Nucleus accumbens (tissue), 56 donors: ENCODE measurements around the gene PLET1.

Experiments
- DNase-seq, 56 donors: peaks; one replicate each; lab custom pipeline; 2025; lab: John Stamatoyannopoulos, UW

Gene PLET1, protein sequence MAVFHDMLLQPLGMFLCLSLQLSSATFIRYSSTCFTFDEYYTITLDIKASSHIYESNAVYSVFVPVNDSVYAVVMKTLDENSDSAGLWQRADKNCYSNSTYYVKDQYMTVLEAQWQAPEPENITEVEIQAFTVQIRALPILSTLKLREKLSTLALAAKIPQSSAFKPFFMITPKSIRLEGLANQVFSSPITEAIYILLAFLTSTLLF

DNA sequence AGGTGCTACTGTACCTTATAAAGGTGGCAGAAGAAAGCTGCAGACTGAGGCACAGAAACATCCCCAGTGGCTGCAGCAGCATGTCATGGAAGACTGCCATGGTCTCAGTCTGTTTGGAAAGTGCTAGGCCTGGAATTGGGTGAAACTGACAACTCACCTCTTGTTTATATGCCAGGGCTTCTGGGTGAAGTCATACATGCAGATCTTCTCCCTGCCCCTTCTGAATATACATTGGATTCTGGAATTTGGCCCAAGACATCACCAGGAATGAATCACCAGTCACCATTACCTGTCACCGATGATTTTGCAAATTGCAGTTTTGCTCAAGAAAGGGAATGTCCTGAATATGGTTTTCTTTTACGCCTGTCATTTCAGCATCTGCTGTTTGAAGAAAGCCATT is at the start of gene PLET1:
TSS of gene PLET1 (minus strand) at position 371 of the 400 bp plus-strand sequence. CDS start at position 100, 271 bp downstream.
- no peak for DNase-seq

DNA sequence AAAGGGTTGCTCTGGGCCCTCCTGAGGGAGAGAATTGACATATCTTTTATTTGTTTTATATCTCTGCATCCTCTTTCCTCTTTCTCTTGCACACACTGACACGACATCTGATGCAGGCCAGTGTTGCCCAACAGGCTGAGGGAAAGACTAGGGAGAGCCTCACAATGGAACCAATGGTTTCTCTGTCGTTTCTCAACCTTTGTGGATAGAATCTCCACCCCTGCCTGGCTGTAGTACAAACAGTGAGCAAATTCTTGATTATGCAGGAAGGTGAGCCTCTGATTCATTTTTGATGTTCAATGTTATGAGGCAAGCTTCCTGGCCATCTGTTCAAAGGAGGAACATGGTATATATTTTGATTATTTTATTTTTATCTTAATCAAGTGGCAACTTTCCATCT is 49.8 kb upstream of the PLET1 start:
- DNase-seq: no peak

DNA sequence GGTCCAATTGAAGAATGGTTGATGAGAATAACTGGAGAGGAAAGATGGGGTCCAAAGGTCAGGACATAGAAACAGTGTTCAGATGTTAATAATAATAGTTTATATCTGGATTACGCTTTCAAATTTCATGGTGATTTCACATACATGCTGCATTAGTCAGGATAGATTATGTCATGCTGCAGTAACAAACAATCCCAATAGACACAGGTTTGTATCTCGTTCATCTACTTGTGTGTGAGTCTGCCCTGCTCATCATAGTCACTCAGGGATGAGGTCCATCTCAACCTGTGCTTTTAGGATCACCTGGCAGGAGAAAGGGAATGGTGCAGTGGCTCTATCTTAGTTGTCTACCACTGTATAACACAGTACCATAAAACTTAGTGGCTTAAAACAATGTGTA is 48.0 kb upstream of the PLET1 start:
- no peak for DNase-seq

DNA sequence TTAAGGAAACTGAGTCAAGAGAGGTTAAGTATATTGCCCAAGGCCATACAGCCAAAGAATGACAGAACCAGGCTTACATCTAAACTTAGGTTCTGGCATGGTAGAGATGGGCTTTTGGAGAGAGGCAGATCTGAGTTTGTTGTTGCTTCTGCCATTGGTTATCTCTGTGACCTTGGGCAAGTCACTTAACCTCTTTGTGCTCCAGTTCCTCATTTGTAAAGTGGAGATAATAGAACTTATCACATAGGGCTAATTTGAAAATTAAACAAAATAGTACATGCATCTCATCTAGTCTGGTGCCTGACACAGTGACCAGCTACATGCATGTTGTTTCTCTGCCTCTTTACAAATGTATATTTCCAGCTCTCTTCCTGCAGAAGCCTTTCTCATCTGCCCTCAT is 47.0 kb upstream of the PLET1 start:
- no peak for DNase-seq

DNA sequence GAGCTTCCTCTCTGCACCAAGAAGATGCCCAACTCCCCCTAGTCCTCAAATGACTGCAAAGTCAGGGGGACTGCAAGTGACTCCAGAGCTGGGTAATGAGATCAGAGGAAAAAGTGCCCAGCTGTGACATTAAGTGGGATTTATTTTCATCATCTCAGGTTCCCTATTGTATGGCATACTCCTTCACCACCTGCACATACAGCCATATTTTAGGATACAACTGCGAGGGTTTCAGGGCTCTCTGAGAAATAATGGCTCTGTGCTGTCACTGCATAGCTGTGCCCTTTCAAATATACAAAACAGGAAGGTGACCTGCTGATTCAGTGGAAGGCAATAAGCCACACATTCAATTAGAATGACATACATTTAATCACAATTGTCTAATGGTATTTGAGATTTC is 45.6 kb upstream of the PLET1 start:
- no peak for DNase-seq

DNA sequence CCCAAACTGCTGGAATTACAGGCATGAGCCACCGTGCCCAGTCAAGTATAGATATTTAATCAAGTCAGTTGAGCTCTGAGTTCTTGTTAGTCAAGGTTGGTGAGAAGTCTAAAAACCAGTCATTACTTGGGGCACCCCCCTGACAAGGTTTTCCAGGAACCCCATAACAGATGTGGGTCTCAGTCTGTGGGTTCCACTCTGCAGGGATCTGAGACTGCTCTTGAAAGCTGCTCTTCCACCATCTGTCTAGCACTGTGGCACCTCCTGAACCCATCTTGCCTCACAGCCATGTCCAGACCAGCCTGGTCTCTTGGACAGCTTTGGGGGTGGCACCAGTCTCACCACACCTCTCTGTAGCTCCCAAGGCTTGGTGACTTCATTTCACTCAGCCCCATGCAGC is 44.3 kb upstream of the PLET1 start:
- DNase-seq: no peak

DNA sequence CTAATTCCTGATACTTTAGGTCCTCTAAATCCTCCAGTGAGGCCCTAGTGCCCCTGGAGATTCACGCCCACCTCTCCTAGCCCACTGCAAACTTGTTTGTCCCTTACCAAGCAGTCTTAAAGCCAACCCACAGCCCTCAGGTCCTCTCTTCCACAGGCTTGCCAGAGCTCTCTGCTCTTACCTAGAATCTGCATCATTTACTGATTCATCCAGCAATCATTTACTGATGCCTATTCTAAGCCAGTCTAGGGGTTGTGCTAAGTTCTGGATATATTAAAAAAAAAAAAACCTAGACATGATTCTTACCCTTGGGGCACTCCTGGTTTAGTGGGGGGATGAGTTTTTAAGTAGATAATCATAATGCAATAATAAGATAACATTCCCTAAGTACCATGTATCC is 43.0 kb upstream of the PLET1 start:
- DNase-seq: no peak

DNA sequence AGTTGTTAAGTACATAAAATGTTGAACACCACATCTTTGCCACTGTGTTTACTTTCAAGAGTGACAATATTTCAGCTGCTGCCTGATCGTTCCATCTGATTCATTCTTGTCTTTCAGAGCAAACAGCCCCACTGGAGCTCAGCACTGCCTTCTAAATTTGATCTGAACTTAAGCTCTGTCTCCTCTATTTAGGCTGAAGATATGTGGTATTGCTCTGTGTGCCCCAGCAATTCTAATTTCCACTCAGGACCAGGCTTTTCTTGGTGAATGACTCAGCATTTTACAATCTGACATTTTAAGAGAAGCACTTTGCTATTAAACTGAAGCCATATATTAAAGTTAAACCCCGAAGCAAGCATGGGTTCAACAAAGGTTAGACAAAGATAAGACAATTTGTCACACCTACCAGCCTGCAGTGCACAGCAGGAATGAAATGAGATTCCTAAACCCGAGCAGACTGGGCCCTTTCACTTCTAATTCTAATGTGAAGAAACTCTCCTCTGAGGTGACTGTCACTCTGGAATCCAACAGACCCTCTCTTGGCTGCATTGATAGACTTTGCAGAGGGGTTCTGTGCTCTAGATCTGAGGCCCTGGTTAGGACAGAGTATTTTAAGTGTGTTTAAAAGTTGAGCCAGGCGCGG is 41.7 kb upstream of the PLET1 start:
- no peak for DNase-seq

DNA sequence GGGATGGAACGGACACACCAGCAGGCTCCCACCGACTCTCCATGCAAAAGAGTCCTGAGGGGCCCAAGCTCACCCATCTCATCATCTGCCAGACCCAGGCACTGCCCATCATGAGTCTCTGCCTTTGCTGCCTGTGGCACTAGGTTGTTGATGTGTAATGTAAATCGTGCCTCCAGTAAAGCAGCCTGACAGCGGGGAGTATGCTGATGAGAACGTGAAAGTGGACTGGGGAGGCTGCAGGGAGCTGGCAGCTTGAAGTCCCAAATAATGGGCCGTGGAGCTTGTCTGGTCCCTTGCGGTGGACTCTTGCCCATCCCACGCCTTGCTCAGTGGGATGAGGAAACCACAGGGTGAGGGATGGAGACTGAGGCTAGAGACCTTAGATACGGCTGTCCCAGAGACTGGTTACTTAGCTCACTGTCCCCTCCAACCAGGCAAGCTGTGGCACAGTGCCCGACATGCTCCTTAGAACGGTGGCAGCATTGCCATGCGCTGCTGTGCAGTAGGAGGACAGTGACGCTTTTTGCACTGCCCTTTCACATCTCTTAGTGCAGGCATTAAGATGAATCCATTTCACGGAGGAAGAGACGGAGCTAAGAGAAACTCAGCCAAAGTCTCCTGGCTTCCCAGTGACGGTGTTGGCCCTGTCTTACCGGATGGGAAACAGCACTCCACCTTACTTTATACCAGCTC is 39.6 kb upstream of the PLET1 start:
- peak in 22 of 56 donors; percentile 11 to 60 (median 20) for DNase-seq

DNA sequence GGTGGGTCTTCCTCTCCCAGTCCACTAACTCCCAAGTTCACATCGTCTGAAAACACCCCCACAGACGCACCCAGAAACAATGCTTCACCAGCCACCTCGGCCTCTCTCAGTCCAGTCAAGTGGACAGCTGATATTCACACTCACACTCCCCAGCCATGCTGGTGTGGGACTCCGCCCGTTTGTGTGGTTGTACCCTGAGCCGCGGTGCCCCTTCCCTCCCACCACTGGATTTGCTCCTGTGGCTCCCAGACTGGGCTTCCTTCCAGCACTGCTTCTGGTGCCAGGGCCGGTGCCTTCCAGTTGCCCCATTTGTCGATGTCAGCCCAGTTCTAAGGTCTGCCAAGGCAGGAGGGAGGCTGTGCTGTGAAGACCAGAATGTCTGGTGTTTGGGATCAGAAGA is 37.9 kb upstream of the PLET1 start:
- peak in 15 of 56 donors; percentile 9 to 49 (median 24) for DNase-seq

DNA sequence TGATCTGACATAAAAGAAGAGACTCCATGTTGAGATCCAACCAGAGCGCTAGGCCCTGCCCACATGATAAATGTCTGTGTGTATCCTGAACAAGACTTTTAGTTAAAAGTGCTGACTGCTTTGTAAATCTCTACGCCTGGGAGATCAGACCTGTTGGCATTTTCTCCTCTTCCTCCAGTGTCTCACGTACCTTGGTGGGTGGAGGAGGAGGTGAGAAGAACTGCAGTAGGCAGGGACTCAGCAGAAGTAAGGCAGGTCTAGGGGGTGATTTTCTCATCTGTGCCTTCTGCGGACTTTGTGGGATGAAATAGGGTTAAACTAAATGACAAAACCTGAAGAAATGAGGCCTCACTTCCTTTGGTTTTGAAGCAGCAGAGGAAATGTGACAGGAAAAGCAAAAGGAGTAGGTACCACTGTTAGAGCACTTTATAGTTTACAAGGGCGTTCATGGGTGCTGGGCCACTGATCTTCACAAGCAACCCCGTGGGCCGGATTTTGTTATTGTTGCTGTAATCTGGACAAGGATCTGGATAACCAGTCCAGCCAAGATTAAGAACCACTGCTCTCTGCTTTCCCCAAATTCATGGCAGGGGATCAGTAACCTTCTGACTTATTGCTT is 36.7 kb upstream of the PLET1 start:
- peak in 1 of 56 donors; percentile 12 for DNase-seq

DNA sequence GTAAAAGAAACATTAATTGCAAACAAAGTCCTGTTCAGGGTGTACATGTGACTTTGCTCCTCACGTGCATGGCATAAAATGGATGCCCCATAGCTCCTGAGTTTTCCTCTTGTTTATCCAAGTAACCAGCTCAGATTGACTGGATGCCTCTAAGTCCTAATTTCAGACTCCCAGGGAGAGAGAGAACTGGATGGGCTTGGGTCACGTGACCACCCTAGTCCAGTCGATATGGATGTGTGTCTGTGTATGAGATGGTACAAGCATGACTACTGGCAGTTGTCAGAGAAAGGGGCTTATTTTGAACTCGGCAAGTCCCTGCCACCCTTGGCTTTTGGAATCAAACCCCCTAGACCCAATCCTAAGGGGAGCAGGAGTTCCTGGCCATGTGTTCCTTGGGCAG is 35.4 kb upstream of the PLET1 start:
- DNase-seq: no peak

DNA sequence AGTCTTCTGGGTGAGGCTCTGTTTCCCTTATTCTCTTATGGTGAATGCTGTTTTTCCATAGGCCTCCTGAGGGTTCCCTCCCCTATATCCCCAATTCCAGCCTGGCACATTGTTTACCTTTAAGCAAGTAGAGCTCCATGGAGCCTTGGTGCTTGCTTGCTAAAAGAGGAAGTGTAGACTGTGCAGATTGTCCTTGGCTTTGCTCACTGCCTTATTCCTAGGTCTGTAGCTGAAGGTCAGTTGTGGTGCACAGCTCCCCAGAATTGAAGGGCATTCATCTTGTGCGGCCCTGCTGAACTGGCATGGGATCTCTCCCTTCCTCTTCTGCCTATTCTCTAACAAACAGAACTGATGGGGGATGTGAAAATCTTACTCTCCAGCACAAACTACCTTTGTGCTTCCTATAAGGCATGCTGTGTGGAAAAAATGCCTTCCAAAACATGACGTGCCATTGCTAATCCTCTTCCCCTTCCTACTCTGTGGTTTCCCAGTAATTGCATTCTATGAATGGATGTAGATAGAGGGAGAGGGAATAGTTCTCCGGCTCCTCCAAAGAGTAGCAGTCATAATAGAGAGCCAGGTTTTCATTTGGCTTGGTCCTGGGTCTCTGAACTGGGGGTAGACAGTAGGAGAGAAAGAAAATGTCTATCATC is 34.2 kb upstream of the PLET1 start:
- no peak for DNase-seq

DNA sequence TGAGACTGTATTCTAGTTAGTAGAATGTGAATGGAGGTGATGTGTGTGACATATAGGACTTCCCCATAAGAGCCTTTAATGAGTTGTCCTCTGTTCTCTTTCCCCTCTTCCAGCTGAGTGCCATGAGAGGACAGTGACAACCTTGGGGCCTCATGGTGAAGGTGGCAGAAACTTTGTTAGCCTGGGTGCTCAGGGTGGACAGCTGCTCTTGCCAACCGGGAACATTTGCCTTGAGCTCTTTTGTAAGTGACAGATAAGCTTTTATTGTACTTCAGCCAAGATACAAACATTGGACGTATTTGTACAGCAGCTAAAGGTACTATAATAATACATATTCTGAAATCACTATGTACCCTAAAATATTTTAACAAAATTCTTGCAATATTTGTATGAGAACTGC is 33.0 kb upstream of the PLET1 start:
- DNase-seq: no peak

DNA sequence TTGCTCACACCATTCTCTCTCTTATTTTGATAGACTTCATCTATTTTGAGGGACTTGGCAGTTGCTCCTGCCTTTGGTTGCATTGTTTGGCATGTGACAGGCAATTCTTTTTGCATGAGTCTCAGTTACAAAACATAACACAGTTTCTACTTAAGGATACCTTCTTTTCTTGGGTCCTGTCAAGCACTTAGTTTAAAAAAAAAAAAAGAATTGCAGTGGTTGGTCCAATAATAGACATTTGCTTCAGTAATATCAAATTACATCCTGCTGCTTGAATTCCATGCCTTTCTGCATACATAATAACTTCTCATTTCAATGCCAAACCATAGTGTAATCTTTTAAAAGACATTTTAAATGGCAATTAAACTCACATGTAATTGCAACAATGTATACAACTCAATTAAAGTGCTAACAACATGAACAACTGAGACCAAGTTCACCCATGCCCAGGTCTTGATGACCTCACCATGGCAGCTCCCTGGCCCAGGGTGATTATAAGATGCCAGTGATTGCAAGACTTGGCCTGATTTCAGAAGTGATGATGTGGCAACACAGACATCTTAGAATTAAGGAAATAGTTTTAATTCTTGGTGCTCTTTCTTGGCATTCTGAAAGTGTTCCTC is 32.2 kb upstream of the PLET1 start:
- no peak for DNase-seq

DNA sequence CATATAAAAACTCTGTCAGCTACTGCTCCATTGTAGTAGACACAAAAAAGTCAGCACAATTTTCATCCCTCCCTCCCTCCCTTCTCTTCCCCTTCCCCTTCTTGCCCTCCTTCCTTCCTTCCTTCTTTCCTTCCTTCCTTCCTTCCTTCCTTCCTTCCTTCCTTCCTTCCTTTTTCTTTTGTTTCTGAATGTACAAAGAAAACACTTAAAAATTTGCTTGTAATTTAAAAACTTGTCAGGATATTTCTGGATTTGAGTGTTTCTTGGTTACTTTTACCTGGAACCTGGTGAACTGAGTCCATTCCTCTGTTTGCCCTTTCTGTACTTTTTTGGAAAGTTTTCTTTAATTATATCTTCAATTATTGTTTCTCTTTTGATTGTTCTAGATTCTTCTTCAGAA is 31.5 kb upstream of the PLET1 start:
- DNase-seq: no peak

DNA sequence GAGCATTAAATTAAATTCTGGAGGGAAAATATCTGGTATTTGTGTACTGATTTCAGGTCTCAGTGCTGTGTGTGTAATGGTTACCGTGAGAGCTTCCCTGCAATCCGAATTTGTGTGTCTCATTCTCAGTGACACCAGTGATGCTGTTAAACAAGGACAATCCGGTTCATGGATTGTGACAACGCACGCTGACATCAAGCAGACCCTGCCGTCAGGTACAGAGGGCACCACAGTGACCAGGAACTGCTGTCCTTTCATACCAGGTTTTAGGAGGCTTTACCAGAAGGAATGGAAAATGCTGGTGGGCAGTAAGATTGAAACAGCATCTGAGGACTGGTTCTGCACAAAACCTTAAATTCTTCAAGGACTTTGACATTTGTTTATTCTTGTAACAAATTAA is 30.5 kb upstream of the PLET1 start:
- no peak for DNase-seq

DNA sequence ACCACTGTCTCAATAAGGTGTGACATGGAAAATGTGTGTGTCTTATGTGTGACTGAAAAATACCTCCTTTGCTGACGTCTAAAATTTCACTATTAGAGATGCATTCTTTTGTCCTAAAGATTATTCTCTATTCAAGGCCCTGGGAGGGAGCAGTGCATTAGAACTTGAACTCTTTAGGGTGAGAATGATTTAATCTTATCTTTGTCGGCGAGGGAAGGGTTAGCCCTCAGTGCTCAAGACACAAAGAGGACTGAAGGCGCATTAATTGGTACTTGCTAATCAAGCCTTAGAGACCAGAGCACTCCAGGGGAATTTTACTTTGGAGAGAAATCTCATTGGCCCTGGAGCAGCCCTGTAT is 29.8 kb upstream of the PLET1 start:
- DNase-seq: no peak

DNA sequence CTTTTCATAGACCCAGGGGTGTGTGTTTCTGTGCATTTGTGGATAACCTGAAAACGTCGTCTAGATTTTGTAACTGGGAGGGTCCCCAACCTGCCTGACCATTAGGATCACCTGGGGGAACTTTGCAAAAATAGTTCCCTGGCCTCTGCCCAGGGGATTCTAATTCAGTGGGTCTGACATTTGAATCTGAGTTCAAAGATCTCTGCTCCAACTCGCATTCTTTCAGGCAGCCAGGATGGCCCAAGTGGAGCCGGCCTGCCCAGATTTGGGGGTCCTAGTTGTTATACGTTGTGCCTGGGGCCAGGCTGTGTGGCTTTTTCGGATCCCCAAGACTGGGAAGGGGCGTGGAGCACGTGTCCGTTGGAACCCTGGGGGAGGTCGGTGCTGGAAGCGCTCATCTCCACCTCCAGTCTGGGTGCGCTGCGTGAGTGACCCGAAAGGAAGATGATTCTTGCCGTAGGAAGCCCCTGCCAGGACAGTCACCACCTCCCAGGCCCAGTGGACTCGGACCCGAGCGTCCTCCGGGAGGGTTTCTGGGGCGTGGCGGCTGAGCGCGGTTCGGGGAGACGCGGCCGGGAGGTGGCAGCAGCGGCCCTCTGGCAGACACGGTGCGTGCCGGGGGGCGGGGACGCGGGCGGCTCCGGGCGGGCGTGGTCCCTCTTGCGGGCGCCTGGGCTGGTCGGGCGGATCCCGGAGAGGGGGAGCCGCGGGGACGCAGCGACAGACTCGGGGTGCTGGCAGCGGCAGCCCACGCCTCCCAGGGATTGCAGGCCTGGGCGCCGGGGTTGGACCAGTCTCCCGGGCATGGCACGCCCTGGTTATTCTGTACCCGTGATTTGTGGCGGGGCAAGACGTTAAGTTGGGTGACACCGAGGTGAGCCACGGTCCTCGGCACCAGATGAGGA is 29.2 kb upstream of the PLET1 start:
- DNase-seq: peak in 54 of 56 donors; percentile 20 to 90 (median 73)

DNA sequence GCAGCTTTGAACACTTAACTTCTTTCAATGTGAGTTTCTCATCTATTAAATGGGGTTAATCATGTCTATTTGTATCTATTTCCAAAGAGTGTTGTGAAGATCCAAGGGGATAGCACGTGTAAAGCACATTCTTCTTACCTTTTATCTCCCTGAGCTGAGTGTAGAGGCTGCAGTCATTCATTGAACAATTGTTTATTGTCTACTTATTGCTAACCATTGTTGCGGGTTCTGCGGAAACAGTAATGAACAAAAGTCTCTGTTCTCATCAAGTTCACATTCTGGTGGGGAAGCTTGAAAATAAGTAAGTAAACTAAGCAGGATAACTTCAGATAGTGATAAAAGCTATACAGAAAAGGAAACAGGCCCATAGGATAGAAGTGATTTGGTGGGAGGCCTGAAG is 27.4 kb upstream of the PLET1 start:
- no peak for DNase-seq
